NCI-H2171 (cell line): Measurements from ENCODE around the gene ARHGAP21.
"Not testable (repeated sequence)": the region's sequence is repeated elsewhere in the genome, so short reads cannot be mapped to it uniquely, and the experiment has no call there.

Source experiments
- DNase-seq: peaks from one replicate; lab custom pipeline; 2025; lab: John Stamatoyannopoulos, UW

The ARHGAP21 gene

DNA sequence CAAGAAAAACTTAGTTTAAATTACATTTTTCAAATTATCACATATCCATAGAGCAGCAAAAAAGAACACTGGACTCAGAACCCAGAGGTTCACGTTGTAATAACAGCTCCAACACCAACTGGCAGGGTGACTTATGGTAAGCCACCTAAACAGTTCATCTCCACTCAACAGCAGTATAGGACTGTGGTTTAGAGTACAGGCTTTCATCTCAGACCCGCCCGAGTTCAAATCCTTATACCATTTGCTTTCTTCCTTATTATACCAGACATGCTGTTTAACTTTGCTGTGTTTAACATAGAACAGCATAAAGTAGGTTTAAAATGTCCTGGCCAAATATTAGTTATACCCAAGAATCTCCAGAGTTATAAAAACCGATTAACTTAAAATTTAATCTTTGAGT lies 97.9 kb downstream of the ARHGAP21 start:
- DNase-seq = no peak

DNA sequence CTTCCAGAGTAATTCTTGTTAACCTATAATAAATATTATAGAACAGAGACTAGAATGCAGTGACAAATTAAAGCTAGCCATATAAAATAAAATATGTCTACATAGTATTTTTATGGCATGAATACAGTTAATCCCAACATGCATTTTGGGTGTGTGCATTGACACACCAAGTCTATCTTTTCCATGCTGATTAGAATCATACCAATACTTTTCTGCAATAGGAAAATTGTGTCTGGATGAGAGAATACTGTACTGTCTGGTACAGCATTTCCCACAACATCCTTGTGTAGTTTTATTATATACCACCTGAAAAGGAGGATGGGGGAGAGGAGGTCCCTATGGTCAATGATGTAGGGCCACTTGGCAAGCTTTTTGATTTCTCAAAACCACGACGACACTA lies 100.3 kb downstream of the ARHGAP21 start:
- no peak for DNase-seq

DNA sequence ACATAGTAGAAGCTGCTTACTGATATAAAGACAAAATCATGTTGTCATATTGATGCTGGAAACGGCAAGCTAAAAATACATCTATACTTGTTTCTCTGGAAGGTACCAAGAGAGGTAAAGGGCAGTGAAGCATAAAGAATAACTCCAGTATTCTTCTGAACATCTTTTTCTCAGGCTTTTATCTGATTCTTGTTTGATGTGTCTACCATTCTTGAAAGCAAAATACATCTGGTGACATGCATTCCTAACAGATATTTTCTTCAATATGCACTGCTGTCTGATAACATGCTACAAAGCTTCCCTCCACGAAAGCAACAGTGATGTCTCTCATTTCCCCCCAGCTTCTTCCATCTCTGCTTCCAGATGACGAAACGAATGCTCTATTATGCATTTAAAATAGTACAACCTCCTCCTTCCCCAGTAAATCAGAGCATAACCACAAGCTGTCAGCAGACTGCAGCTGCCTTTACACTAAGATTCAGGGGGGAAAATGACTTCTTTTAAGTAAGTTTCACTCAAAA lies 100.8 kb downstream of the ARHGAP21 start:
- no peak for DNase-seq

DNA sequence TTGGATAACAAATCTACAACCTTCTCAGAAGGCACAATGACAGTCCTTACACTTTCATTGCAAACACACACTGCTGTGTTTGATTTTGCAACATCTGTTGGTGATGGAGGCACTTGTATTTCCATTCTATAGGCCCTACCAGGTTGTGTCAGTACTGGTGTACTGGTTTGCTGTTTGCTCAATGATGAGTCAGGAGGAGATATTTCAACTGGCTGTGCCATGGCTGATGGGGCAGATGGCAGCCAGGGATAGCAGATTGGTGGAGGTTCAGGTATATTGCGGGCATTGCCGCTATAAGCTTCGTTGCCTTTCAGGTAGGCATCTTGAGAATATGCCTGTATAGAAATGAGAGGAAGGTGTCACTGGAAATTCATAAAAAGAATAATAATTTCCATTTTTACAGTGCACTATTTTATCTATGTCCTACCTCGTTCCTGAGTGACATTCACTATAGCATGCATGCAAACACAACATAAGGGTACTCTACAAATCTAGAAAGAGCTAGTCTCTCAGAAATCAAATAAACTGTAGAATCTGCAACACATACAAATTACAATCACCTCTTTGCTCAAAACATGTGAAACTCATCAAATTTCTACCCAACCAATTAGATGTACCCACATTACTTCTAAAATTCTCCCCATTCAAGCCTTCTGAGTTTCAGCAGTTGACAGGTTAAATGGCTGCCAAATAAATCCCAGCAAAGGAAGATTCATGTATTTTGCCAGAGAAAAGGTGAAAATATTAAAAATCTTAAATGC lies 102.5 kb downstream of the ARHGAP21 start:
- not testable (repeated sequence) for DNase-seq

DNA sequence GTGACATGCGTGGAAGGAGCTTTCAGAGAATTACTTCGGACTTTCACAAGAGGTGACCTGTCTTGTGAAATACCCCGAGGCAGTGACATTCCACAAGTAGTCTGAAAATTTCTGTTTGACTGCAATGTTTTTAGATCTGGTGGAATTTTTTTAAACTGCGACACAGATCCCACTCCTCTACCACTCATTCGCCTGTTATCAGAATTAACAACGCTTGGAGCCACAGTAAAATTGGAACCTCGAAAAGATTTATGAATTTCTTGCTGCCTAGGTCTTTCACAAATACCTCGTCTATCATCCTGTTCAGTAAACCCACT lies 103.7 kb downstream of the ARHGAP21 start:
- DNase-seq = not testable (repeated sequence)

DNA sequence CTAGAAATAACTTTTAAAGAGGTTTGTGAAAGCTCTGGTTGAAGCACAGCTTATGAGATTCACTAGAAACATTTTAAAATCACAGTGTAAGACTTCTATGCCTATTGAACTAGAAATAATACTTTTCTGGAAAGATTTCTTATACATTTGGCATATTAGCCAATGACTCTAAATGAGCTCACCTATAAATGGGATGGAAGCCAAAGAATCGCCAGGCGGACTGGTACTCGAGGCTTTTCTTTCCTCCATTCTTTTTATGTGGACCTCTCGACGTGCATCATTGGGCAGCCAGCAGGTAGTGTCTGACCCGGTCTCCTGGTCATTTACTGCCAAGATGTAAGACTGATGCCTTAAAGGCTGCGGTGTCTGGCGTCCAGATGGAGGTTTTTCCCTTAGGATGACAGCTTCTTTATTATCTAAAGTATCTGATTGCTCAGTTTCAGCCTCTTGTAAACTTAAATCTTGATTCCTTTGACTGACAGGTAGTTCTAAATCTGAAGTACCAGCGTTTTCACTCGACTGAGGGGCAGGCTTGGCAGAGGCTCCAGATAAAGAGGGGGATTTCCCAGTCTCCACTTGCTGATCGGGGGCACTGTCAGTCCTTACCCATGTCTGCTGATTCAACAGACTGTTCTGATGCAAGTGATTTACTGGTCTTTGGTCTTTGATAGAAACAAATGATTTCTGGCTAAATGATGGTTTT lies 104.2 kb downstream of the ARHGAP21 start:
- not testable (repeated sequence) for DNase-seq

DNA sequence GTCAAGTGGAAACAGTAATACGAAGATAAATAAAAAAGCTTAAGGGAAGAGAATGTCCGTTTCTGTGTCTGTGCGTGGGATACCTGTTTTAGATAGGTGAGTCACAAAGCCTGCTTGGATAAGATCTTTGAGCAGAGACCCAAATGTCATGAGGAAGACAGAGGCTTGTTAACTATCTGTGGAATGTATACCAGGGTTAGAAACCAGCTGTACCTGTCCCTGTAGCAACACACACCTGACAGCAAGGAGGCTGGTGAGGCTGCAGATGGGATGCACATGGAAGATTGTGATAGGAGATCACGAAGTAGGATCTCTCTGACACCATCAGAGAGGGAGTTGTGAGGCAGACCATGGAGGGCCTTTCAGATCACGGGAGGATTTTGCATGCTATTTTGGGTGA lies 105.3 kb downstream of the ARHGAP21 start:
- DNase-seq = no peak

DNA sequence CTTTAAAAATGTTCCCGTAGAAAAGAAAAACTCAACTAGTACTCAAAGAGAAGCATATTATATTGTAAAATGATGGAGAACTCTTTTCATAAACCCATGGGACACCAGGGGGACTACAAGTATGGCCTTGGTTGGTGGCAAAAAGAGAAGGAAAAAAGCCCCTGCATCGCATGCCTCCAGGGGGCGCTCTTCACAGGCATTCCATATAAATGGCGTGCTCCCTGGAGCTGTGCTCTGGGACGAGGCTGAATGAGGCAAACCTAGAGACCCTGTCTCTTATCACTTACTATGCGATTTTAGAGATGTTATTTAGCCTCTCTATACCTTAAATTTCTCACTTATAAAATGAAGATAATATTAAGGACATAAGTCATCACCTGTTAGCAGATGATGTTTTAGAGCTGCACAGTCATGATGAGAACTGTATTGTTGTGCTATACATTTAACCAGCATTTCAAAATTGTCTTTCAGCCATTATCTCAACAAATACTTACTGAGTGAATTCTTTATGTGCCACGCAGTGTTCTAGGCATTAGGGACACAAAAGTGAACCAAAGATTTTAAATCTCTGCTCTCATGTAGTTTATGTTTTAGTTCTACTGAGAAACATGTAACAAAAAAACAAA lies 105.8 kb downstream of the ARHGAP21 start:
- DNase-seq = no peak

DNA sequence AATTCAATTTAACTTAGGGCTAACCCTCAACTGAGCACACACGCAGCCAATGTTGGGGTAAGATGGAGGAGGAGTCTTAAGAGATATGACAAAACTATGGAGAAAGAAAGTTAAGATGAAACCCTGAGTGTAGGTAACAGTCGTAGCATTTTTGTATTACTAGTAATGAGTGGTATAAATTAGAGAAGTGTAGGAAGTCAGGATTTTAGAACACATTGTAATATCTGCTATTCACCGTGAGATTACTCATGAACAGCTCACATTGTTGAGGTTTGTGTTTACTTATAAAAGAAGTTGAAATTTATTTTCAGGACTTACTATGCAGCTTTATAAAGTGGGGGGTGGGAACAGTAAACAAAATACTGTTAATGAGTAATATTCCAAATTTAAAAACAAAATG lies 107.2 kb downstream of the ARHGAP21 start:
- no peak for DNase-seq

DNA sequence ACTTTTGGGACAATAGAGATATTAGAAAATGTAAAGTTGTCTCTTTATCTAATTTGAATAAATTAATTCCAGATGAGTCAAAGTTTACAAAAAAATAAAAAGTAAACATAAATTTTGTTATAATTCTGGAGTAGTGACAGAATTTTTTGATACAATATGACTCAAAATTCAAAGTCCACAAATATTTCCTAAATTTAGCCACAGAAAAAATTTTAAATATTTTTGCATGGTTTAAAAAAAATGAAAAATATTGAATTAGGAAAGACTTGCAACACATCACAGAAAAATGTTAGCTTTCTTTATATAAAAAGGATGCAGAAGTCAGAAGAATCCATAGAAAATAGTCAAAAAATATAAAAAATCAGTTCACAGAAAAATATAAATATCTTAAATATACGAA lies 117.7 kb downstream of the ARHGAP21 start:
- DNase-seq = no peak

DNA sequence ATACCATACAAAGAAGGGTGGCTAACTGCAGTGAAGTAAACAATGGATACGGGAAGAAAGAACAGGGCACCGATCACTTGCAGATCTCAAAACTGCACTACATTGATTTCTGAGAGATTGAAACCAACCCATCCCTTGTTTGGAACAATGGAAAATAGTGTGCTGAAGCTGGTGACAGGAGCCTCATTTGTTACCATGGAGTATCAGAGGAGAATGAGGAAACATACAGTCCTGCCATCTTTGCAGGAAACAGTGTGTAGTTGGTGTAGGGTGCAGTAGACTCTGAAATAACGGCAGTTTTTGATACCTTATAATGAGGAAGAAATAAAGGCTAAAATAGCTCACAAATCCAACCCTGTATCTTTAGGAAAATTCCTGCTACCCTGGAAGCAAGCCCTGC lies 118.5 kb downstream of the ARHGAP21 start:
- DNase-seq = no peak

DNA sequence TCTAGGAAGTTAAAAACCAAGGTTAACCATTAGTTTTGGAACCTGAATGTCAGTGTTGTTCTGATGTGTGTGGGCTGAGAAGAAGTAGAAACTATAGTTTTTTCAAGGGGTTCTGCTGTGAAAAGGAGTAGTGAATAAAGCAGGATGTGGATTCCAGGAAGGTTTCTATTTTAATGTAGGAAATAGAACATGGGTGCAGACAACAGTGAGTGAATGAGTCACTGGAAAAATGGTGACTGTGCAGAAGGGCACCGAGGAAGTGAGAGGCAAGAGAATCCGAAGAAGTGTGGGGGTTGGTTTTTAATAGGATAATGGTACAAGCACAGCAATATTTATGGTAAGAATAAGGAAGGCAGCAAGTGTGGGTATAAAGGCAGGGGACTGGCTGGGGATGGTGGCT lies 120.4 kb downstream of the ARHGAP21 start:
- no peak for DNase-seq

DNA sequence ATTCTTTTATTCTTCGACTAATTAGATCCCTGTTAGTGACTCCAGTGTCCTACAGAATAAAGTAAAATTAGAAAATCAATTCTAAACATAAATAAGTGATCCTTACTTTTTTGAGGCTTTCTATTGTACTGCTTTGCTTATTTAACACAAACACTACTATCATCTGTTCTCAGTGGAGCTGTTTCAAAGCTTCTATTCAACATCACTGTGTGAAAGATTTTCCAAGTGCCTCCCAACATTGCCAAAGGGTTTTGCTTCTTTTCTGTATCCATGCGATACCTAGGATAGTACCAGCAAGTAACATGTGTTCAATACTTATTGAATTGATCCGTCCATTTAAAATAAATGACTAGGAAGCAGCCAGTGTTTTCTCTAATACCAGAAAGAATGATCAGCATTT lies 125.7 kb downstream of the ARHGAP21 start:
- DNase-seq = no peak

DNA sequence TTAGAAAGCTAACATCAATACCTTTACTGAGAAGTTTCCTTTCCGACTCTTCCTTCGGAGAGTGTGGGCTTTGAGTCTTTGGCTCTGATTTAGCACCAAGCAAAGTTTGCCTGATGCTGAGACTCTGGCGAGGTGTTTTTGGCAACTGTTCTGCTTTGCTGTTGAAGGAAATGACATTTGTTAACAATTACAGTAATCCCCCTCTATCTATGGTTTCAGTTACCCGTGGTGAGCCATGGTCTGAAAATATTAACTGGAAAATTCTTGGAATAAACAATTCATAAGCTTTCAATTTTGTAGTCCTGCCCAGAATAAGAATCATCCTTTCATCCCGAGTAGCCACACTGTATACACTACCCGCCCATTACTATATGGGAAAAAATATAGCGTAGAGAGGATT lies 126.3 kb downstream of the ARHGAP21 start:
- no peak for DNase-seq

DNA sequence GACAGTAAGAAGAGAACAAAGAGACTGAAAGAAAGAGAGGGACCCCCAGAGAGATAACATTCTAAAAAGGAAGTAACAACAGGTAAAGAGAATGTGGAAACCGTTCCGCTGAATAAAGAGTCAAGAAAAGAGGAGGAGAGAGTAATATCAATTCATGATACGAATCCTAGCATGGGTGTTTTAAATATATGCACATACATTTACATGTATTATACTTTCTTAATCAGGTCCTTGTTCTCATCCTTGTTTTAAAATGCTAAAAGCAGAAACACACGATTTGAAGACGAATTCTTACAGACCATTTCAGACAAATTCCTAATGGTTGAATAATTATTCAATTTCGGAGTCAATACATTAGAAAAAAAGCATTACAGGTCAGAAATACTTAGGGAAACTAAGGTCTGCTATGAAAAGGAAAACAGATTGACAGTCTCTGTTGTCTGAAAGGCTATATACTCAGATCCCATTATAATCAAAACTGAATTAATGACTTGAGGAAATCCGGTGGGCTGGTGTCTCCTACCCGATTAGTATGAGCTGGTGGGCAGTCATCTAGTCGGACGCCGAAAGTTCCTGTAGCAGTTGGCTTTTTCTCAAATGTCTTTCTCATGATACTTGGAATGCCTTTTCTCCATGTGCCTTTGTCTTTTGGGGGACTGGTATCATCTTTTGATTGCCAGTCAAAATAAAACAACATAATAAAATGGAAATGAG lies 127.3 kb downstream of the ARHGAP21 start:
- no peak for DNase-seq

DNA sequence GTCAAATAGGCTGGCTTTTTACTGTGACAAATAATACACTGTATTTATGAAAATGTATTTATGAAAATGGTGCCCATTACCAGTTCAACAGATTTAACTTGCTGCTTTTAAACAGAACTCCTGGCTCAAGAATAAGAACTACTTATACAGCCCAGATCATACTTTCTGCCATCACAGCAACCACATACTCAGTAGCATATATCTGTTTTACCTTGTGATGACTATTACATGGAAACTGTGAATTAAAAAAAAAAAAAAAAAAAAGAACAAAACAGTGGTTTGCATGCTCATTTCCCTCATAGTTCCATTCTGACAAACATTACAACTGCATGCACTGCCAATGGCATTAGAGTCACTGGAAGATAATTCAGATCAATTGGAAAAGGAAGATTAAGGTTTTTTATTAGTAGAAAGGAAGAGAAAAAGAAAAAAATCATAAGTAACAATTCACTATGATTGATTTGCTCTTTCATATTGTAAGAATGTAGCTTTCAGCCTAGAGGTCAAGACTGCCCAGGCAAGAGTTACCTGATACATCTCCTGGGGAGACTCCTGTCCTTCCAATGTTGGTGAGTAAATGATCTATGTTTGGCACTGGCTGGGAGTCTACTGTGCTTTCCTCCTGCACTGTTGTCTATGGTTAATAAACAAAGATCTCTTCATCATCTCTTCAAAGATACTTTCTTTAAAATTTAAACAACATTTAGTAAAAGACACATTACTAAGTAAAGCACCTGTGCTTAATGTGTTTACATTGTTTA lies 132.8 kb downstream of the ARHGAP21 start:
- no peak for DNase-seq

DNA sequence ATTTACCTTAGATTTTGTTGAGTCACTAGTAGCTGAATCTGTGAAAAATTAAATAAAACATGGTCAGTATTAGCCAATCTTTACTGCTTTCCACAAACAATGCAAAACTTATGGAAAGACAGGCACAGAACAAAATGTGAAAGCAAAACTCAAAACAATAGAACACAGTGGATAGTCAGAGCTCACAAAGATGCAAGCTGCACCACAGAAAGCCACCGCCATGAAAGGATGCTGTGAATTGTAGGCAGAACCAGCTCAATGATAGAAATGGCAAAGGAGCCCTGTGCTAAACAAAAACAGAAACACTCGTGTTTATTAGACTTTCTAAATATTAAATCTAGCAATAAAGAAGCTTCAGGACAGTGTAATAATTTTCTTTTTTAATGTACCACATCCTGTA lies 134.4 kb downstream of the ARHGAP21 start:
- no peak for DNase-seq

DNA sequence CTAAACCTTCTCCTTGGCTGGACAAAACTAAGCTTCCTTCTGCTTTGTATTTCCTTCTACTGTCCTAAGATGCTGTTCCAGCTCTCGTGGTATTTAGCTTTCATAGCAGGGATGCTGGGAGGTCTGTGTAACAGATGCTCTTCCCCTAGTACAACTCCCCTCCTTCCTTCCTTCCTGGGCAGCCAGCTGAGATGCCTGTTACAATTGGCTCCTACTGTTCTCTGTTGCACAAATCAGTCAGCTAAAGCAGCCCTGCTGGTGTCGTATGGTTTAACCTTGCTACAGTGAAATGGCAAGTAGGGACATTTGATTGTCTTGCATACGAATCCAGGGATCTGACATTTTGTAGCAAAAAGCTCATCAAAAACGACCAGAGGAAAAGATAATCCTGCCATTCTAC lies 143.8 kb downstream of the ARHGAP21 start:
- no peak for DNase-seq

DNA sequence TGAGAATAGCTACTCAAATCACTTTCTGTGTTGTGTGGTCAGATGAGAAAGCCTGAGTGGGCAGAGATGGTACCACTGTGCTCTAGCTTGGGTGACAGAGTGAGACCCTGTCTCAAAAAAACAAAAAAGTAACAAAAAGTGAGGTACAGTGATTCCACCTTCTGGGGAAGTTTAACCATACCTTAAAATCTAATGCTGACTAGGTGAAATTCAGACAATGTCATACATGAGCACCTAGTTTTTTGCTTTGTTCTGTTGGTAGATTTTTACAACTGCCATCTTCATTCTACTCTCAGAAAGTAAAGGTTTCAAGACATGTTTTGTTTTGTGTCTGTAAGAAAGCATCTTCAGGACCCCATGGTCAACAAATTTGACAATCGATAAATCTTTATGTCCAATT lies 144.2 kb downstream of the ARHGAP21 start:
- no peak for DNase-seq

DNA sequence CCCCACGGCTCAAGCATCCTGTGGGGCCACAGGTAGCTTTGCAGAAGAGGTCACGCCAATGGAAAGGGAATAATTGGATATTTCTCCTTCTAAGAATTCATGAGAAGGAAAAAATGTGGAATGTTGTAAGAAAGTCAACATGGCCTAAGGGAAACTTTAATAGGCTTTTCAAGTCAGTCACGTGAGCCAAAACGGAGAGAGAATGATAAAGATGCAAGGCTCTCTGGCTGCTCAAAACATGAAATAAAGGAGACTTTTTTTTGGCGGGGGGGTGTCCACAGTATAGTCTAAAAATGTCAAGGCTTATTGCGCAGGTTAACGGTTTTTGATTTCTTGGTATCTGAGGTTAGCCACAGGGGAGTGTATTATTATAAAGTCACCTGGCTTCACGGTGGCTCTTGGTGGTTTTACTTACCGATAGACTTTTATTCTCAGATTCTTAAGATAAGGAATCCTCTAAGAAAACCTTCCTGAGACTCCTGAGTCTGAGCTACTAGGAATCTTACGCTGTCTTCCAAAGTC lies 148.1 kb downstream of the ARHGAP21 start:
- DNase-seq = no peak

DNA sequence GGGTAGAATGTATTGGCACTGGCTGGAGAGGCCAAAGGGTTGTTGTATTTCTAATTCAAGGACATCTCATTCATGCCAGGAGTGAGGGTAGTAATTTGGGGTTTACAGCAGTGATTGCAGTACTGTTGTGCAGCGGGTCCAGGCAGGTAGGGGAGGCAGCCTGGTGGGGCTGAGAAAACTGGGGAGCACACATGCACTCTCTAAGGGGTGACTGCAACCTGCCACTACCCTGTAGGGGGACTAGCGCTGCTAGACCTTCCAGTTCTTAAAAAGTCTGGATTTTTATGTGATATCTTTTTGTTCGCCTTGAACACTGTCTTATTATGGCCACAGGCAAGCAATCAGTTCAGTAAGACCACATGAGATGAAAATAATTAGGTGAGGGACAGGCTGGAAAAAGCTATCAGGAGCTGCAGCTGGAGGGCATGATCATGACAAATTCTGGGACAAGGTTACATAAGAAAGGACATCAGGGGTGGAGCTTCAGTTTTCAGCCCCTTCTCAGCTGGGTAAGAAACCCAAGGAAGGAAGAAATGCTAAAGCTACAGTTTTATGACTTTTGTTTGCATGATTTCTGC lies 149.0 kb downstream of the ARHGAP21 start:
- no peak for DNase-seq
